HEK293T (cell line): ENCODE measurements around the gene CEMP1.
"Not testable (repeated sequence)": the region's sequence is repeated elsewhere in the genome, so short reads cannot be mapped to it uniquely, and the experiment has no call there.

Source experiments
- CTCF ChIA-PET: fragments of 350-600 bp; formaldehyde crosslinking; extraction: SDS; loops from one replicate; lab custom pipeline; 2021; ENCODE audit warnings: antibody characterized with exemption, inconsistent platforms; lab: Yijun Ruan, JAX
- POLR2A ChIA-PET: fragments of 350-600 bp; formaldehyde crosslinking; extraction: SDS; loops from one replicate; lab custom pipeline; 2020; ENCODE audit warnings: antibody characterized with exemption, inconsistent platforms; lab: Yijun Ruan, JAX
- DNase-seq: peaks from one replicate; pipeline ENCODE4 v3.0.0; 2012; ENCODE audit warnings: mixed read lengths; ENCODE audit errors: extremely low spot score
- ARNT ChIP-seq: fragments of 450-650 bp; IDR thresholded peaks from 2 replicates; pipeline ENCODE4 v1.6.1; 2017; ENCODE audit warnings: mild to moderate bottlenecking
- BHLHE40 ChIP-seq: fragments of 450-650 bp; IDR thresholded peaks from 2 replicates; pipeline ENCODE4 v1.6.1; 2016; ENCODE audit warnings: mild to moderate bottlenecking, moderate library complexity, borderline replicate concordance
- CTBP1 ChIP-seq: fragments of 450-650 bp; IDR thresholded peaks from 2 replicates; pipeline ENCODE4 v1.6.1; 2016; ENCODE audit warnings: borderline replicate concordance
- ELF4 ChIP-seq: fragments of 450-650 bp; IDR thresholded peaks from 2 replicates; pipeline ENCODE4 v1.6.1; 2017; ENCODE audit warnings: antibody characterized with exemption
- FOXA1 ChIP-seq: fragments of 450-650 bp; IDR thresholded peaks from 2 replicates; pipeline ENCODE4 v1.6.1; 2016; ENCODE audit warnings: mild to moderate bottlenecking
- FOXK2 ChIP-seq: fragments of 450-650 bp; IDR thresholded peaks from 2 replicates; pipeline ENCODE4 v1.6.1; 2016; ENCODE audit warnings: mild to moderate bottlenecking
- FOXM1 ChIP-seq: fragments of 450-650 bp; IDR thresholded peaks from 2 replicates; pipeline ENCODE4 v1.6.1; 2017; ENCODE audit warnings: mild to moderate bottlenecking, borderline replicate concordance
- HDGF ChIP-seq: fragments of 450-650 bp; IDR thresholded peaks from 2 replicates; pipeline ENCODE4 v1.6.1; 2017; ENCODE audit warnings: antibody characterized with exemption, borderline replicate concordance
- L3MBTL2 ChIP-seq: fragments of 450-650 bp; conservative IDR thresholded peaks from 2 replicates; pipeline ENCODE4 v1.6.1; 2016; ENCODE audit warnings: mild to moderate bottlenecking
- LEF1 ChIP-seq: fragments of 450-650 bp; IDR thresholded peaks from 2 replicates; pipeline ENCODE4 v1.6.1; 2017; ENCODE audit warnings: mild to moderate bottlenecking, borderline replicate concordance
- NFRKB ChIP-seq: fragments of 450-650 bp; IDR thresholded peaks from 2 replicates; pipeline ENCODE4 v1.6.1; 2016; ENCODE audit warnings: mild to moderate bottlenecking, moderate library complexity
- SP1 ChIP-seq: fragments of 450-650 bp; IDR thresholded peaks from 2 replicates; pipeline ENCODE4 v1.6.1; 2017
- SUZ12 ChIP-seq: fragments of 450-650 bp; IDR thresholded peaks from 2 replicates; pipeline ENCODE4 v1.6.1; 2016; ENCODE audit warnings: mild to moderate bottlenecking
- TARDBP ChIP-seq: fragments of 450-650 bp; IDR thresholded peaks from 2 replicates; pipeline ENCODE4 v1.6.1; 2016
- ZNF384 ChIP-seq: fragments of 450-650 bp; IDR thresholded peaks from 2 replicates; pipeline ENCODE4 v1.6.1; 2016
- TF ChIP-seq, protein P1 (sequence below): fragments of 450-650 bp; IDR thresholded peaks from 2 replicates; pipeline ENCODE4 v1.6.1; 2016

The CEMP1 gene

DNA sequence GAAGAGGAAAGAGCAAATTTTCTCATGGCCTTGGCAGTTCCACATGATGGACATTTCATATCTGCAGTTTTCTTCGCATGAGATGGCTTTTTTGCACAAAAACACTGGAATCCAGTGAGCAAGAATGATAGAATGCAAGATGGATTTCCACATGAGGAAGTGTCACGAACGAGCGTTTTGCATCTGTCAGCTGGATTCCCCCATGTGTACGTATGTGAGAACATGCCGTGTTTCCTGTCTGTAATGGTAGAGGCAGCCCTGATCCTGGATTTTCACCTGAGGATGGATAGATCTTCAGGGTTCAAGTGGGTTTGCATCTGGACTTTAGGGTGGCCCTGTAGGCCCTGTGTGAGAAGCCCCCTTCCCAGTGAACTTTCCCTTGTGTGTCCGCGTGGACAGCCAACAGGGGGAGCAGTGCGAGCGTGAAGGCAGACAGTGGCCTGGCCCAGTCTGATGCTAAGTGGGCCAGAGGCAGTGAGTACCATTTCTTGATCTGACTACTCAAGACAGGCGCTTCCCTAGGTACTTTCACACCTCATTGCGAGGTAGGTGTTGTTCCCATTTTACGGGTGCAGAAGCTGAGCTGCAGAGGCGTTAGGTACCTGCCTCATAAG, 8.7 kb upstream of the CEMP1 start:
- DNase-seq, POLR2A ChIA-PET, CTCF ChIA-PET: not testable (repeated sequence)

DNA sequence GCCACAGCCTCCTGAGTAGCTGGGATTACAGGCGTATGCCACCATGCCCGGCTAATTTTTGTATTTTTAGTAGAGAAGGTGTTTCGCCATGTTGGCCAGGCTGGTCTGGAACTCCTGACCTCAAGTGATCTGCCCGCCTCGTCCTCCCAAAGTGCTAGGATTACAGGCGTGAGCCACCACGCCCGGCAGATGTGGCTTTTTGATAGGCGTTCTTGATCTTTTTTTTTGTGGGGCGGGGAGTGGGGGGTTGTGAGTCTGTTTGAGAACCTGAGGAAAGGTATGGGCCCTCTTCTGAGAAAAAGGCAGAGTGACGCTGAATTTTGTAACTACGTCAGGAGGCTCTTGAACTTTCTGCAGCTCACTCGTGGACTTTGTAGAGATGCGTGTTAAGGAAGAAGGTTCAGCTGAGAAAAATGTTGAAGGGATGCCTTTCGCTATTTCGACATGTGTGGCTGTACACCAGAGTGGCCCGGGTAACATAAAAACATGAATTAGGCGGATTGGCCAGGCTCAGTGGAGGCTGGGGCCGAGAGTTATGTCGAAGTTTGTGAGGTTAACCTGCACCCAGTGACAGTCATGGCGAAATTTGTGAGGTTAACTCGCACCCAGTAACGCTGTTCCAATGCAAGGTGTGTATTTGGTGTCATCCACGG, 8.1 kb upstream of the CEMP1 start:
- CTCF ChIA-PET, DNase-seq, POLR2A ChIA-PET: not testable (repeated sequence)

- peak; percentile 92 for DNase-seq
- POLR2A ChIA-PET: interaction anchor here (0.7 to 1.6 kb wide), 4 partner anchors 23 to 382 kb away, joined by 3 read pairs; partner anchors contain the start of gene TRAF7
- CTCF ChIA-PET: no interaction called here
- TF ChIP-seq FOXK2: no peak
- no peak for TF ChIP-seq CTBP1
- TF ChIP-seq, protein P1, sequence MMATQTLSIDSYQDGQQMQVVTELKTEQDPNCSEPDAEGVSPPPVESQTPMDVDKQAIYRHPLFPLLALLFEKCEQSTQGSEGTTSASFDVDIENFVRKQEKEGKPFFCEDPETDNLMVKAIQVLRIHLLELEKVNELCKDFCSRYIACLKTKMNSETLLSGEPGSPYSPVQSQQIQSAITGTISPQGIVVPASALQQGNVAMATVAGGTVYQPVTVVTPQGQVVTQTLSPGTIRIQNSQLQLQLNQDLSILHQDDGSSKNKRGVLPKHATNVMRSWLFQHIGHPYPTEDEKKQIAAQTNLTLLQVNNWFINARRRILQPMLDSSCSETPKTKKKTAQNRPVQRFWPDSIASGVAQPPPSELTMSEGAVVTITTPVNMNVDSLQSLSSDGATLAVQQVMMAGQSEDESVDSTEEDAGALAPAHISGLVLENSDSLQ: peak; percentile 90
Measured at GRCh38 chr16:2537451-2538379, 6.5 kb upstream of the CEMP1 start, which contains the start of gene PDPK1. PDPK1 (plus strand) TSS chr16:2538021; CDS start chr16:2538113, 92 bp downstream.

GRCh38 chr16:2535625-2536013, 4.4 kb upstream of the CEMP1 start:
- TF ChIP-seq HDGF (no peak), LEF1 (no peak), ARNT (no peak), SP1 (no peak), NFRKB (no peak), L3MBTL2 (no peak), ZNF384 (no peak), FOXK2 (no peak), ELF4 (no peak), SUZ12 (no peak), BHLHE40 (no peak), CTBP1 (no peak), TARDBP (no peak)
- TF ChIP-seq, protein P1: no peak
- ChIA-PET CTCF (no interaction called here), POLR2A (interaction anchor here (1.0 to 1.3 kb wide), 2 partner anchors 20 to 380 kb away, joined by 3 read pairs; partner anchors contain the start of gene TRAF7)
- no peak for DNase-seq

- POLR2A ChIA-PET, CTCF ChIA-PET, DNase-seq: not testable (repeated sequence)
Measured at GRCh38 chr16:2534335-2534734, 3.1 kb upstream of the CEMP1 start.

GRCh38 chr16:2533912-2534311, 2.7 kb upstream of the CEMP1 start:
- ChIA-PET POLR2A (no interaction called here), CTCF (no interaction called here)
- DNase-seq: no peak
- TF ChIP-seq HDGF: no peak
- TF ChIP-seq BHLHE40: no peak
- TF ChIP-seq FOXA1: no peak
- no peak for TF ChIP-seq FOXM1
- TF ChIP-seq CTBP1: no peak

GRCh38 chr16:2533142-2533755, 2.0 kb upstream of the CEMP1 start:
- POLR2A ChIA-PET: interaction anchor here (0.8 to 1.3 kb wide), 4 partner anchors 13 to 73 kb away, joined by 3 to 6 read pairs (median 4); partner anchors contain the start of genes AMDHD2 and TEDC2
- TF ChIP-seq ZNF384: peak; percentile 90
- CTCF ChIA-PET, DNase-seq: not testable (repeated sequence)
